SU-DHL-6 (cell line): Measurements from ENCODE around the gene ERVV-1.

Source experiments
- EZH2phosphoT487 ChIP-seq: fragments of 200-600 bp; sonication (generic), shearing (Covaris generic); conservative IDR thresholded peaks from 2 replicates; pipeline ENCODE4 v1.6.1; 2018; ENCODE audit warnings: mild to moderate bottlenecking, antibody characterized with exemption, low read length, moderate library complexity, mixed read lengths
- TF ChIP-seq, protein P1 (sequence below): fragments of 200-600 bp; sonication (generic); IDR thresholded peaks from one replicate; pipeline ENCODE4 v1.5.1; 2017; ENCODE audit warnings: antibody characterized with exemption, mild to moderate bottlenecking, low read length, moderate library complexity; ENCODE audit not compliant: insufficient read depth, poor library complexity, severe bottlenecking

DNA sequence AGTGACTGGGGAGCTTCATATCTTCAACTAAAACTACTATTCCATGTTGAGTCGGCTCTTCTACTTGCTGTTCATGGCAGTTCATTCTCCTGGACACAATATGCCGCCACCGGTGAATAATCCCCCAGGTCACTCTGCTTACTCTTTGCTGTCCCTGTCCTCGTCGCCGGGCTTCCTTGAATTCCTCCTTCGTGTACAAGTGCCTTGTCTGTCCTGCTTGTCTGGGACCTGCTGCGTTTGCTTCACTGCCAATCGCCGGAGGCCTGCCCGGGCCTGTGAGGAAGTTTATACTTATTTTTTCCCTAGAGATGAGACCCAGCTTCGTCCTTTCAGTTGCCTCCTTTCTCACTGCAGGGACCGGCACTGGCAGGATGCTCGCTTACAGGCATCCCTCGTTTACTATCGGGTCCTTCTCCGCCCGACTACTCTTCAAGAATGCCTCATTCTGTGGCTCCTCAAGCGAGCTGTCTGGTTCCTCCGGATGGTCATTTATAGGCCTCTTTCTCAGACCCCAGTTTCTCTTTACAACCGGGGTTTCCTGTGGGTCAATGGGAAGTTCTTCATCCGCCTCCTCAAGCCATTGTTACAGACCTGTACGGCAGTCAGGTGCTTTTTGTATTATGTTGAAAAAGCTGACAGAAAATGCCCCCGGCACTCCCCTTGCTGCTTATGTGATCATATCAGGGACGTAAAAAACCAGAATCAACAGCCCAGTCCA, 5.5 kb upstream of the ERVV-1 start:
- TF ChIP-seq, protein P1, sequence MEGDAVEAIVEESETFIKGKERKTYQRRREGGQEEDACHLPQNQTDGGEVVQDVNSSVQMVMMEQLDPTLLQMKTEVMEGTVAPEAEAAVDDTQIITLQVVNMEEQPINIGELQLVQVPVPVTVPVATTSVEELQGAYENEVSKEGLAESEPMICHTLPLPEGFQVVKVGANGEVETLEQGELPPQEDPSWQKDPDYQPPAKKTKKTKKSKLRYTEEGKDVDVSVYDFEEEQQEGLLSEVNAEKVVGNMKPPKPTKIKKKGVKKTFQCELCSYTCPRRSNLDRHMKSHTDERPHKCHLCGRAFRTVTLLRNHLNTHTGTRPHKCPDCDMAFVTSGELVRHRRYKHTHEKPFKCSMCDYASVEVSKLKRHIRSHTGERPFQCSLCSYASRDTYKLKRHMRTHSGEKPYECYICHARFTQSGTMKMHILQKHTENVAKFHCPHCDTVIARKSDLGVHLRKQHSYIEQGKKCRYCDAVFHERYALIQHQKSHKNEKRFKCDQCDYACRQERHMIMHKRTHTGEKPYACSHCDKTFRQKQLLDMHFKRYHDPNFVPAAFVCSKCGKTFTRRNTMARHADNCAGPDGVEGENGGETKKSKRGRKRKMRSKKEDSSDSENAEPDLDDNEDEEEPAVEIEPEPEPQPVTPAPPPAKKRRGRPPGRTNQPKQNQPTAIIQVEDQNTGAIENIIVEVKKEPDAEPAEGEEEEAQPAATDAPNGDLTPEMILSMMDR = no peak
- no peak for TF ChIP-seq EZH2phosphoT487
